Limb (tissue), 2 donors: ENCODE data around the gene ZNF687.
"Not testable (repeated sequence)": the region's sequence is repeated elsewhere in the genome, so short reads cannot be mapped to it uniquely, and the experiment has no call there.

Experiments used
- DNase-seq, 2 donors: peaks; one replicate each; pipeline ENCODE4 v3.0.0-alpha.2; 2016; ENCODE audit errors: extremely low spot score in 2 of 2

ZNF687 gene

GRCh38 chr1:151281969-151282882, at the start of gene ZNF687:
Gene ZNF687, plus strand, starts transcription at chr1:151282299. Its CDS starts 3,993 bp downstream, at chr1:151286292.
- DNase-seq, result peak; percentile 99 to 100

- no peak for DNase-seq
Observed at GRCh38 chr1:151235235-151235634, 46.9 kb upstream of the ZNF687 start.

GRCh38 chr1:151237678-151238466, 44.2 kb upstream of the ZNF687 start:
- DNase-seq, result no peak

- no peak for DNase-seq
Observed at GRCh38 chr1:151238467-151238739, 43.7 kb upstream of the ZNF687 start.

GRCh38 chr1:151242442-151242841, 39.7 kb upstream of the ZNF687 start:
- no peak for DNase-seq

GRCh38 chr1:151243683-151244216, 38.3 kb upstream of the ZNF687 start:
- no peak for DNase-seq

GRCh38 chr1:151246786-151247185, 35.3 kb upstream of the ZNF687 start:
- DNase-seq, result no peak

- DNase-seq, result peak; percentile 40 to 91
Observed at GRCh38 chr1:151251656-151252470, 30.2 kb upstream of the ZNF687 start.

GRCh38 chr1:151254217-151255213, 27.6 kb upstream of the ZNF687 start, which contains the start of gene PSMD4:
Gene PSMD4, plus strand, starts transcription at chr1:151254734. Its CDS starts 49 bp downstream, at chr1:151254783.
- peak; percentile 96 to 97 for DNase-seq

- no peak for DNase-seq
Observed at GRCh38 chr1:151255381-151255780, 26.7 kb upstream of the ZNF687 start.

GRCh38 chr1:151259351-151259750, 22.7 kb upstream of the ZNF687 start:
- DNase-seq, result no peak

- no peak for DNase-seq
Observed at GRCh38 chr1:151265446-151266236, 16.5 kb upstream of the ZNF687 start.

- DNase-seq, result no peak
Observed at GRCh38 chr1:151266315-151266714, 15.8 kb upstream of the ZNF687 start.

- DNase-seq, result no peak
Observed at GRCh38 chr1:151266821-151267220, 15.3 kb upstream of the ZNF687 start.

GRCh38 chr1:151267760-151268159, 14.3 kb upstream of the ZNF687 start:
- DNase-seq, result no peak

GRCh38 chr1:151273924-151274466, 8.1 kb upstream of the ZNF687 start:
- no peak for DNase-seq

GRCh38 chr1:151275341-151275740, 6.8 kb upstream of the ZNF687 start:
- not testable (repeated sequence) for DNase-seq

- no peak for DNase-seq
Observed at GRCh38 chr1:151277249-151277648, 4.8 kb upstream of the ZNF687 start.
